Glutamatergic neuron (in vitro differentiated cells): ENCODE data around the gene RGS4. TPM values are rescaled to one million over a fixed set of nuclear protein-coding genes. Genes with fewer than 3 reads are reported as not detected.

ENCODE experiments used
- DNase-seq: peaks from one replicate; pipeline ENCODE4 v3.0.0; 2022
- H3K27ac Mint-ChIP-seq: one replicate; pipeline ENCODE4 v1.8.0; 2020; ENCODE audit warnings: mild to moderate bottlenecking, mixed read lengths, inconsistent platforms; ENCODE audit not compliant: unreplicated experiment
- H3K27me3 Mint-ChIP-seq: one replicate; pipeline ENCODE4 v1.8.0; 2020; ENCODE audit warnings: mild to moderate bottlenecking, moderate library complexity, mixed read lengths, inconsistent platforms; ENCODE audit not compliant: unreplicated experiment
- H3K36me3 Mint-ChIP-seq: one replicate; pipeline ENCODE4 v1.8.0; 2020; ENCODE audit warnings: mild to moderate bottlenecking, mixed read lengths, inconsistent platforms; ENCODE audit not compliant: unreplicated experiment
- H3K4me1 Mint-ChIP-seq: one replicate; pipeline ENCODE4 v1.8.0; 2020; ENCODE audit warnings: mild to moderate bottlenecking, low read depth, mixed read lengths, inconsistent platforms; ENCODE audit not compliant: unreplicated experiment
- H3K4me3 Mint-ChIP-seq: one replicate; pipeline ENCODE4 v1.8.0; 2020; ENCODE audit warnings: mild to moderate bottlenecking, mixed read lengths, inconsistent platforms; ENCODE audit not compliant: unreplicated experiment
- H3K9me3 Mint-ChIP-seq: one replicate; pipeline ENCODE4 v1.8.0; 2020; ENCODE audit warnings: mild to moderate bottlenecking, moderate library complexity, mixed read lengths, inconsistent platforms; ENCODE audit not compliant: unreplicated experiment
- CTCF ChIP-seq: fragments of 200-600 bp; sonication (generic); IDR thresholded peaks from one replicate; pipeline ENCODE4 v1.5.0; 2021; ENCODE audit not compliant: partially characterized antibody, unreplicated experiment
- total RNA-seq: library from RNA; stranded (reverse); fragmentation: NEBNext Ultra II Directional; extraction: Animal tissue kit (Norgen Biotek cat#: 25700); gene quantifications from one replicate; pipeline ENCODE4 v1.2.1, GENCODE V29; 2021; ENCODE audit not compliant: unreplicated experiment

The RGS4 gene
- total RNA-seq, 1 donor from 2014 or later = 31.6 TPM

GRCh38 chr1:163072658-163073057, 3.5 kb downstream of the RGS4 start:
- peak overlapping the region; percentile 5 for H3K4me3 Mint-ChIP-seq
- no peak for TF ChIP-seq CTCF
- no peaks in the 10 kb centered on the region for H3K36me3 Mint-ChIP-seq
- peaks cover 14% of the 10 kb centered on the region for H3K4me1 Mint-ChIP-seq
- H3K9me3 Mint-ChIP-seq = no peaks in the 10 kb centered on the region
- DNase-seq = no peak
- H3K27ac Mint-ChIP-seq = no peak overlapping the region
- no peaks in the 10 kb centered on the region for H3K27me3 Mint-ChIP-seq

- H3K27ac Mint-ChIP-seq = no peak overlapping the region
- peaks cover 8% of the 10 kb centered on the region for H3K4me1 Mint-ChIP-seq
- TF ChIP-seq CTCF = no peak
- H3K4me3 Mint-ChIP-seq = no peak overlapping the region
- H3K36me3 Mint-ChIP-seq = no peaks in the 10 kb centered on the region
- H3K27me3 Mint-ChIP-seq = no peaks in the 10 kb centered on the region
- H3K9me3 Mint-ChIP-seq = no peaks in the 10 kb centered on the region
- no peak for DNase-seq
Observed at GRCh38 chr1:163074004-163074403, 4.8 kb downstream of the RGS4 start.

GRCh38 chr1:163074716-163075284, 5.6 kb downstream of the RGS4 start:
- no peak for DNase-seq
- Mint-ChIP-seq H3K27ac (no peak overlapping the region), H3K9me3 (no peaks in the 10 kb centered on the region), H3K4me3 (no peak overlapping the region), H3K27me3 (no peaks in the 10 kb centered on the region), H3K4me1 (peaks cover 3% of the 10 kb centered on the region), H3K36me3 (no peaks in the 10 kb centered on the region)
- TF ChIP-seq CTCF = no peak

GRCh38 chr1:163076044-163076443, 6.9 kb downstream of the RGS4 start:
- no peaks in the 10 kb centered on the region for H3K27me3 Mint-ChIP-seq
- H3K9me3 Mint-ChIP-seq = no peaks in the 10 kb centered on the region
- no peak overlapping the region for H3K27ac Mint-ChIP-seq
- no peak overlapping the region for H3K4me3 Mint-ChIP-seq
- TF ChIP-seq CTCF = no peak
- DNase-seq = no peak
- H3K36me3 Mint-ChIP-seq = no peaks in the 10 kb centered on the region
- H3K4me1 Mint-ChIP-seq = no peaks in the 10 kb centered on the region

GRCh38 chr1:163076446-163076845, 7.3 kb downstream of the RGS4 start:
- no peaks in the 10 kb centered on the region for H3K36me3 Mint-ChIP-seq
- H3K4me1 Mint-ChIP-seq = no peaks in the 10 kb centered on the region
- no peak for DNase-seq
- no peak overlapping the region for H3K27ac Mint-ChIP-seq
- no peaks in the 10 kb centered on the region for H3K27me3 Mint-ChIP-seq
- no peaks in the 10 kb centered on the region for H3K9me3 Mint-ChIP-seq
- TF ChIP-seq CTCF = no peak
- no peak overlapping the region for H3K4me3 Mint-ChIP-seq
